Activated naive CD4-positive, alpha-beta T cell (primary cell): ENCODE measurements around the gene MYCT1.
"Not testable (repeated sequence)": the region's sequence is repeated elsewhere in the genome, so short reads cannot be mapped to it uniquely, and the experiment has no call there.

Experiments
- DNase-seq, 4 experiments: peaks; one replicate each; lab custom pipeline; 2025; lab: John Stamatoyannopoulos, UW

The MYCT1 gene, protein sequence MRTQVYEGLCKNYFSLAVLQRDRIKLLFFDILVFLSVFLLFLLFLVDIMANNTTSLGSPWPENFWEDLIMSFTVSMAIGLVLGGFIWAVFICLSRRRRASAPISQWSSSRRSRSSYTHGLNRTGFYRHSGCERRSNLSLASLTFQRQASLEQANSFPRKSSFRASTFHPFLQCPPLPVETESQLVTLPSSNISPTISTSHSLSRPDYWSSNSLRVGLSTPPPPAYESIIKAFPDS

GRCh38 chr6:152697634-152698033, at the start of gene MYCT1:
MYCT1 (plus strand) TSS chr6:152697897; CDS start chr6:152697903, 6 bp downstream.
- no peak for DNase-seq

GRCh38 chr6:152648105-152648504, 49.6 kb upstream of the MYCT1 start:
- DNase-seq: no peak

DNA sequence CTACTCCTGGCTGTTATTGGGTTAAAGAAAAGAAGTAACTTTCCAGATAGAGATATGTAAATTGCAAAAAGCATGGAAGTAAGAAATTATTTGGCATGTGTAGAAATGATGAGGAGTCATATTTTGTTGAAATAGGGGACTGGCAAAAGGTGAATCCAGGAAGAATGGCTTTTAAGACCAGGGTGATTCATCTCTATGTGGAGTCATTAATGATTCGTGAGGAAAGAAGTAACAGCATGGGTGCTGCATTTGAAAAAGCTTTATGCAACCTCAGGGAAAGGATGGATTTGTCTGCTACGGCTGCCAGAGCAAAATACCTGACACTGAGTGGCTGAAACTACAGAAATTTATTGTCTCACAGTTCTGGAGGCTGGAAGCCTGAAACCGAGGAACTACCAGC, 45.7 kb upstream of the MYCT1 start:
- no peak for DNase-seq

DNA sequence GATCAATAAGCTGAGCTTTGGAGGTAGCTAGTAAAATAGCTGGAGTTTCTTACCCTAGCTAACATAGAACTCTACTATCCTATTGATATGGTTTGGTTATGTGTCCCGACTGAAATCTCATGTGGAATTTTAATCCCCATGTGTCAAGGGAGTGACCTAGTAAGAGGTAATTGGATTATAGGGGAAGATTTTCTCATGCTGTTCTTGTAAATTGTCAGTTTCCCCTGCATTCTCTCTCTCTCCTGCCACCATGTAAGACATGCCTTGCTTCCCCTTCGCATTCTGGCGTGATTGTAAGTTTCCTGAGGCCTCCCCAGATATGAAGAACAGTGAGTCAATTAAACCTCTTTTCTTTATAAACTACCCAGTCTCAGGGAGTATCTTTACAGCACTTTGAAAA, 35.9 kb upstream of the MYCT1 start:
- DNase-seq: no peak

- no peak for DNase-seq
Measured at GRCh38 chr6:152669895-152670294, 27.8 kb upstream of the MYCT1 start.

- DNase-seq: no peak
Measured at GRCh38 chr6:152671171-152671570, 26.5 kb upstream of the MYCT1 start.

DNA sequence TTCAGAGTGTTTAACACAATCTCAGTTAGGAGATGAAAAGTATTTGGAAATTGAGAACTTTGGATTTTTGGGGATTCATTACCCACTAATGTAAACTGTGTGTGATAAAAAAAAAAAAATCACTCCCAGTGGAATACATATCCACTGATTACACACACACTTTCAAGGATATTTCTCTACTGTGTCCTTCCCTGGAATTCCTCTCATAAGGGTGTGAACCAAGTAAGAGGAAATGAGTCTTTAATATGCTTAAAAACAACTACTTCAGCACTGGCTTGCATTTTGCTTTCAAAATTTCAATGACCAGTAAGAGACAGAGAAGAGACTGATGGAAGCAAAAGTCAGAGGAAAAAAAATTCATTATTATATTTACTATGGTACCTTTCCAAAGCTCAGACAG, 24.5 kb upstream of the MYCT1 start:
- no peak for DNase-seq

DNA sequence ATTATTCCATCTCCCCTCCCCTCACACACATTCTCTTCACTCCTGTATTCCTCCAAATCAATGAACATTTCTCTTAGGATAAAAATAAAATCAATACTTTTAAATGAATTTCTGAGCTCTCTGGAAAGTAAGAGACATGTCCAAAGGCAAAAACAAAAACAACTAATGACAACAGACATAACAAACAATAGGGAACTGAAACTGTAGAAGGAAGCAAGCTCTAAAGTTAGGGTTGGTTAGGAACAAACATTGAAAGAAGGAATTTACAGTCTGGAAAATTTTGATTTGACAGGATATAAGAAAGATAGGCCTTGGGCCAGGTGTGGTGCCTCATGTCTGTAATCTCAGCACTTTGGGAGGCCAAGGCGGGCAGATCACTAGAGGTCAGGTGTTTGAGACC, 17.5 kb upstream of the MYCT1 start:
- no peak for DNase-seq

- DNase-seq: no peak
Measured at GRCh38 chr6:152680879-152681517, 16.7 kb upstream of the MYCT1 start.

DNA sequence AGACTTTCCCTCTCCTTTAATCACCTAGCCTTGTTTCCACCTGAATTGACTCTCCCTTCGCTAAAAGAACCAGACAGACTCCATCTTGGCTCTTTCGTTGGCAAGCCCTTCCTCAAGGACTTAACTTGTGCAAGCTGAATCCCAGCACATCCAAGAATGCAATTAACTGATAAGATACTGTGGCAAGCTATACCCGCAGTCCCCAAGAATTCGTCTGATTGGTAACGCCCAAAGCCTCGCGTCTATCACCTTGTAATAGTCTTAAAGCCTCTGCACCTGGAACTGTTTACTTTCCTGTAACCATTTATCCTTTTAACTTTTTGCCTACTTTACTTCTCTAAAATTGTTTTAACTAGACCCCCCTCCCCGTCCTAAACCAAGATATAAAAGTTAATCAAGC, 15.6 kb upstream of the MYCT1 start:
- no peak for DNase-seq

DNA sequence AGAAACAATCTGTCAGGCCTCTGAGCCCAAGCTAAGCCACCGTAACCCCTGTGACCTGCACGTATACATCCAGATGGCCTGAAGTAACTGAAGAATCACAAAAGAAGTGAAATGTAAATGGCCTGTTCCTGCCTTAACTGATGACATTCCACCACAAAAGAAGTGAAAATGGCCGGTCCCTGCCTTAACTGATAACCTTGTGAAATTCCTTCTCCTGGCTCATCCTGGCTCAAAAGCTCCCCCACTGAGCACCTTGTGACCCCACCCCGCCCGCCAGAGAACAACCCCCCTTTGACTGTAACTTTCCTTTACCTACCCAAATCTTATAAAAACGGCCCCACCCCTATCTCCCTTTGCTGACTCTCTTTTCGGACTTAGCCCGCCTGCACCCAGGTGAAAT, 14.8 kb upstream of the MYCT1 start:
- DNase-seq: not testable (repeated sequence)

DNA sequence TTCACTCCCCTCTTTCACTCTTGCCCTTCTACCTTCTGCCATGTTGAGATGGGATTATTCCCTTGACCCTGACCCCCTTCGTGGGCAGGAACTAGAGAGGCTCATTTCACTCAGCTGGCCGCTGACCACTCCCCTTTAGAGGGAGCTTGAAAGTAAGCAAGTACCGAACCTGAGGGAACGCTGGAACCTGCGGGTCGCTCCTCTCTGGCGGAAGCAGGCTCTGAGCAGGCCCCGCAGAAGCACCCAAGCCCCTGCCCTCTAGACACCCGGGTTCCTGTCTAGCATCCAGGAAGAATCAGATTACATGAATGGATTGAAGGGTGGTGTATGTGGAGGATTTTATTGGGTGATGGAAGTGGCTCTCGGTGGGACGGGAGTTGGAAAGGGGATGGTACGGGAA, 11.9 kb upstream of the MYCT1 start:
- no peak for DNase-seq

- no peak for DNase-seq
Measured at GRCh38 chr6:152695372-152696045, 2.2 kb upstream of the MYCT1 start.

GRCh38 chr6:152696522-152696921, 1.2 kb upstream of the MYCT1 start:
- DNase-seq: no peak

- no peak for DNase-seq
Measured at GRCh38 chr6:152698692-152699091, 995 bp downstream of the MYCT1 start.

GRCh38 chr6:152700427-152700826, 2.7 kb downstream of the MYCT1 start:
- no peak for DNase-seq

DNA sequence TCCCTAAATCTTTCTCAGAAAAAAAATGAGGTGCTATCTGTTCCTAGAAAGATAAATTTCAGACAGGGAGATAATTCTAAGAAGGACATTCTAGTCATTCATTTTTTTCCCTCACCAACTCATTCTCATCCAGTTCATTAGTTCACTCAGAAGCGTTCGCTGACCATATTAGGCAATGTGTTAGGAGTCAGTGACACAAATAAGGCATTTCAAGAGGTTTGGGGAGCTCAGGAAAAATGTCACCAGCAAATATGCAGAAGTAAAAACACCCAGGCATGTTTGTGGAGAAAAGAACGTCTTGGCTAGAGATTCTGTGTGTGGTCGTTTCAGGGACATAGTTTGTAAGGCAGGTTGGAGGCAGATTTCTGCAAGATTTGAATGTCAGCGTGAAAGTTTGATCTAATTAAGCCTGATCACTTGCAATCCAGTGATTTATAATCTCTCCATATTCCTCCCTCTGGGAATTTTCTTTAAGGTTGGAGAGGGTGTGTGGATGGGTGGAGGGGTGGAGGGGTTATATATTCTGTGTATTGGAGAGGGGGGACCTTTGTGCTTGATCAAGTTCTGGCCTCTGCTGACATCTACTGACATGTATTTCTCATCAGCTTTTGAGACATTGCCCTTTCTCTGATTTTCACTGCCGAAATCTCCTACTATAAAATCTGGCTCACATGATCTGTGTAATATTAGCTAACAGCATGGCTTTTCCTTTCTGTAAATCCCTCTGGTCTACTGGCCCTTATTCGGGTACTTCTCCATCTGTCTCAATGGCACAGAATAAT, 3.6 kb downstream of the MYCT1 start:
- DNase-seq: no peak

- DNase-seq: no peak
Measured at GRCh38 chr6:152701863-152702401, 4.2 kb downstream of the MYCT1 start.

GRCh38 chr6:152703750-152704149, 6.1 kb downstream of the MYCT1 start:
- not testable (repeated sequence) for DNase-seq

DNA sequence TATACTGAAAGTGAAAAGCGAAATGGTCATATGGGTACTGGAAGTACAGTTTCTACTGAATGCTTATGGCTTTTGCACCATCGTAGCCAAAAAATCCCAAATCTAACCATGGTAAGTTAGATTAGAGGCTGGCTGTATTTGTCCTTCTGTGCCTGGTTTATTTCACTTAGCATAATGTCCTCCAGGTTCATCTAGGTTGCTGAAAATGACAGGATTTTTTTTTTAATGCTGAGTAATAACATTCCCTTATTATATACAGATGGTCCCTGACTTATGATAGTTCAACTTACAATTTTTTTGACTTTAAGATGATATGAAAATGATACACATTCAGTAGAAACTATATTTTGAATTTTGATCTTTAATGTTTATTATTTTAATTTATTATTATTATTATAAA, 7.6 kb downstream of the MYCT1 start:
- no peak for DNase-seq

GRCh38 chr6:152716322-152716721, 18.6 kb downstream of the MYCT1 start:
- DNase-seq: no peak

GRCh38 chr6:152720974-152721373, 23.3 kb downstream of the MYCT1 start:
- no peak for DNase-seq
